Astrocyte (in vitro differentiated cells and primary cell): ENCODE measurements around the gene UACA.

ENCODE experiments used
- EZH2 ChIP-seq: IDR thresholded peaks from 2 replicates; pipeline ENCODE4 v1.6.1; 2012; ENCODE audit warnings: mild to moderate bottlenecking, low read length, inconsistent platforms; ENCODE audit not compliant: insufficient read depth
- TF ChIP-seq, protein P1 (sequence below): IDR thresholded peaks from 2 replicates; pipeline ENCODE4 v1.5.1; 2011; ENCODE audit warnings: low read depth, mild to moderate bottlenecking, inconsistent platforms, low read length, moderate library complexity; ENCODE audit not compliant: insufficient read depth

DNA sequence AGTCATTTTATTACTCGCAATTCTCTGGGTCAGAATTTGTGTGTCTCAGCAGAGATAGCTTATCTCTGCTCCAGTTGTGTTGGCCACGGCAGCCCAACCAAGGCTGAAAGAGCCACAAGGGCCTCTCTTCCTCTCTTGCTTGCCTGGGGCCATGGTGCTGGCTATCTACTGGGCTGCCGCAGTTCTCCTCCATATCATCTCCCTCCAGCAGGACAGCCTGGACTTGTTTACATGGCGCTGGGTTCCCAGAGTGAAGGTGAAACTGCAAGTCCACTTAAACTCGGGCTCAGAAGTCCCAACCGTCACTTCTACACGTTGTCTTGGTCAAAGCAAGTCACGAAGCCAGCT is 134.8 kb downstream of the UACA start:
- TF ChIP-seq, protein P1, sequence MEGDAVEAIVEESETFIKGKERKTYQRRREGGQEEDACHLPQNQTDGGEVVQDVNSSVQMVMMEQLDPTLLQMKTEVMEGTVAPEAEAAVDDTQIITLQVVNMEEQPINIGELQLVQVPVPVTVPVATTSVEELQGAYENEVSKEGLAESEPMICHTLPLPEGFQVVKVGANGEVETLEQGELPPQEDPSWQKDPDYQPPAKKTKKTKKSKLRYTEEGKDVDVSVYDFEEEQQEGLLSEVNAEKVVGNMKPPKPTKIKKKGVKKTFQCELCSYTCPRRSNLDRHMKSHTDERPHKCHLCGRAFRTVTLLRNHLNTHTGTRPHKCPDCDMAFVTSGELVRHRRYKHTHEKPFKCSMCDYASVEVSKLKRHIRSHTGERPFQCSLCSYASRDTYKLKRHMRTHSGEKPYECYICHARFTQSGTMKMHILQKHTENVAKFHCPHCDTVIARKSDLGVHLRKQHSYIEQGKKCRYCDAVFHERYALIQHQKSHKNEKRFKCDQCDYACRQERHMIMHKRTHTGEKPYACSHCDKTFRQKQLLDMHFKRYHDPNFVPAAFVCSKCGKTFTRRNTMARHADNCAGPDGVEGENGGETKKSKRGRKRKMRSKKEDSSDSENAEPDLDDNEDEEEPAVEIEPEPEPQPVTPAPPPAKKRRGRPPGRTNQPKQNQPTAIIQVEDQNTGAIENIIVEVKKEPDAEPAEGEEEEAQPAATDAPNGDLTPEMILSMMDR, result no peak
- no peak for TF ChIP-seq EZH2
